ENCODE data around the gene TBC1D14.

Gene TBC1D14

DNA sequence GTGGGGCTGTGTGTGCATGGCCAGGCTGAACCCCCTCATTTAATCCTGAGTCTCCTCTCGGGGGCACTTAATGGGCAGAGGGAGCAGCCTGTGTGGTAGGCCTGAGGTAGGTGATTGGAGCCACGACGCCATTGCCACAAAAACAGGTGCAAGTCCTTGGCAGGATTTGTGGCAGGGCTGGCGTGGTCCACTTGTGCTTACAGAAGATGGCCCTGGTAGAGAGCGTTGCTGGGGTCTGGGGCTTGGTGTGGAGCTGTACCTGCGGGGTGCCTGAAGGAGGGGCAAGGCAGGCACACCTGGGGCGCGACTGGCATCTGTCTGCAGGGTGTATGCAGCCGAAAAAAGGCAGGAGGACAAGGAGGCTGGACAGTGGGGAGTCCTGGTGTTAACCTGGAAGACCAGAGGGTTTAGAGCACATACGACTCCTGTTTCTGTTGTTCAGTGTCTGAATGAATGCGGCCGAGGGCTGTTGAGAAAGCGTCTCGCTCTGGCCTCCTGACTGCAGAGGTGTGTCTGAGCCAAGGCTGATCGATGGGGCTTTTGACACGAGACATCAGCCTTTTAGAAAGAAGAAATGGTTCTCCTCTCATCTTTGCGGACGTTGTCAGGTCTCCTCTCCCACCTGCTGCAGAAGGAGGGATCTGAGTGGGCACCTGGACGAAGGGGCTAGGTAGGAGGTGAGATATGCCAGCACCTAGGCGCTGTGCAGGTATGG, 52.0 kb downstream of the TBC1D14 start:
- POLR2A ChIA-PET = no interaction called here
- no peak overlapping the region for H3K4me3 ChIP-seq (ENCODE audit: control insufficient read depth in 1 of 7, extremely low read depth in 1 of 7, insufficient read depth in 4 of 7, low read depth in 2 of 7, low read length in 6 of 7)

DNA sequence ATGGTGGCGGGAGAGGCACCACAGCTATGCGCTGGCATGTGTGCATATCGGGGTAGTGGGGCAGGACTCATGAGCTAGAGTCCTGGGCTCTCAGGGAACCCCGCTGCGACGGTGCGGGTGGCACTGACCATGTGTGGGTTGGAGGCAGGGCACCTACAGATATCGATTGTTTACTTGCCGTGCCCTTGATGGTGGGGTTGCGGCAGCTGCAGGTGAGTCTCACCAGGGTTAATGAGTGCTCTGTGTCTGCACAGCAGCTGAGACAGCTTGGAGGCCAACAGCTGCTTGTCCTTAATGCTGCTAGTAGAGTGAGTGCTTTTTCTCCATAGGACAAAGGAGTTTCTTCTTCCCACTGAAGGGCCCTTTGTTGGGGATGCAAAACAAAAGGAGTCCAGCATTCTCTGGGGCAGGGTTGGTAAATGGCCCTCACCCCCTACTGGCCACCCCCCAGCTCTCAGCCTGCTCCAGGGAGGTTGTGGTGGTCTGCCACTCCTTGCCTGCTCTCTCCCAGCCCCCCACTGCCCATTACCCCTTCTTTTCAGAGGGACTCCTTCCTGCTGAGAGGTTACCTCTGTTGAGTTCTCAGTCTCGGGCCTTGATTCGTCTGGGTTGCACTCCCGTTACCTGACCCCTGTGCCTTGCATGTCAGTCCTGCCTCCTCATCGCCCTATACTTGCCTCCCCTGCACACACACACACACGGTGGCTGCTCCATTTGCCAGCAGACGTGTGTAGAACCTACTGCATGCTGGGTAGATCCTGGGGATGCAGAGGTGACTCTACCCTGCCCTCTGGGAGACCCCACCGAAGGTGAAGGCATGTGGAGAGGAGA, 52.8 kb downstream of the TBC1D14 start:
- peaks cover 0 to 16% (median 0%) of the 10 kb centered on the region in 4 experiments for H3K36me3 ChIP-seq (ENCODE audit: control insufficient read depth in 4 of 4, insufficient read depth in 4 of 4, low read length in 3 of 4)
- CTCF ChIA-PET = interaction anchor here (1.9 kb wide), 1 partner anchor 12 kb away, joined by 11 read pairs; no protein-coding TSS in a partner anchor
- H3K4me3 ChIP-seq (ENCODE audit: control insufficient read depth in 1 of 7, extremely low read depth in 1 of 7, insufficient read depth in 4 of 7, low read depth in 2 of 7, low read length in 6 of 7) = no peak overlapping the region
- WGBS (ENCODE audit: insufficient coverage) = 98% methylated on average over 8 of the region's 17 CpGs
- no peak for DNase-seq
- H3K27ac ChIP-seq (ENCODE audit: insufficient read depth in 1 of 2, low read depth in 1 of 2, low read length in 2 of 2, poor library complexity in 1 of 2, severe bottlenecking in 2 of 2) = no peak overlapping the region
- peaks cover 3 to 38% (median 17%) of the 10 kb centered on the region in 4 experiments for H3K4me1 ChIP-seq (ENCODE audit: control extremely low read depth in 1 of 4, control insufficient read depth in 4 of 4, insufficient read depth in 4 of 4, low read length in 3 of 4)
- no peaks in the 10 kb centered on the region for H3K27me3 ChIP-seq (replicated peaks in 2 of 5; ENCODE audit: control insufficient read depth in 4 of 5, insufficient read depth in 5 of 5, low read length in 4 of 5)
- no peaks in the 10 kb centered on the region for H3K9me3 ChIP-seq (ENCODE audit: control extremely low read depth in 1 of 5, control insufficient read depth in 4 of 5, insufficient read depth in 2 of 5, low read depth in 1 of 5, low read length in 4 of 5)
- POLR2A ChIA-PET = no interaction called here

More for the DNA sequence above, 52.0 kb downstream of the TBC1D14 start:
- Histone ChIP-seq H3K4me1 (ENCODE audit: control extremely low read depth in 1 of 4, control insufficient read depth in 4 of 4, insufficient read depth in 4 of 4, low read length in 3 of 4) (peaks cover 3 to 41% (median 17%) of the 10 kb centered on the region in 4 experiments), H3K27ac (ENCODE audit: insufficient read depth in 1 of 2, low read depth in 1 of 2, low read length in 2 of 2, poor library complexity in 1 of 2, severe bottlenecking in 2 of 2) (no peak overlapping the region), H3K27me3 (replicated peaks in 2 of 5; ENCODE audit: control insufficient read depth in 4 of 5, insufficient read depth in 5 of 5, low read length in 4 of 5) (no peaks in the 10 kb centered on the region), H3K9me3 (ENCODE audit: control extremely low read depth in 1 of 5, control insufficient read depth in 4 of 5, insufficient read depth in 2 of 5, low read depth in 1 of 5, low read length in 4 of 5) (no peaks in the 10 kb centered on the region), H3K36me3 (ENCODE audit: control insufficient read depth in 4 of 4, insufficient read depth in 4 of 4, low read length in 3 of 4) (peaks cover 0 to 11% (median under 1%) of the 10 kb centered on the region in 4 experiments)
- 98% methylated on average over 19 of the region's 20 CpGs for WGBS (ENCODE audit: insufficient coverage)
- CTCF ChIA-PET = no interaction called here
- DNase-seq = no peak

DNA sequence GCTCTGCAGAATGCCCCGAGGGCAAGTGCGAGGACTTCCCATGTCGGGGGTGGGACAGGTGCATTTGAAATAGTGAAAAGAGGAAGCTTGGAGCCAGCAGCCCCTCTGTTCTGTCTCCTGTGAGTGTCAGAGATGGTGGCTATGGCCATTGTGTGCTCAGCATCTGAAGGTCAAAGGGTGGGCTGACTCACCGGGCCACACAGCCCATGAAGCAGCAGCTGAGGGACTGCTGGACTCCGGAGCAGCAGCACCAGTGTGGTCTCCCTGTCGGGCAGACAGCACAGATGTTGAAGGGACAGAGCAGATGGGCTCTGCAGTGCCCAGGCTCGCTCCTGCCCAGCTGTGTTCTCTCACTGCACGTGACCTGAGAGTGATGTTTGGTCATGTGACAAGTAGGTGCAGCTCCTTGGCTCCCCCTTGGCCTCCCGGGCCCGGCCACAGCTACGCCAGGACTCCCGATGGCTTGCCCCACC, 53.5 kb downstream of the TBC1D14 start:
- ChIA-PET CTCF (interaction anchor here (0.8 to 1.9 kb wide), 2 partner anchors 11 to 89 kb away, joined by 3 to 11 read pairs; no protein-coding TSS in a partner anchor), POLR2A (no interaction called here)
- no peaks in the 10 kb centered on the region for H3K9me3 ChIP-seq (ENCODE audit: control extremely low read depth in 1 of 5, control insufficient read depth in 4 of 5, insufficient read depth in 2 of 5, low read depth in 1 of 5, low read length in 4 of 5)
- peak in 1 of 3 donors; percentile 19 for DNase-seq
- 98% methylated on average over 9 of the region's 12 CpGs for WGBS (ENCODE audit: insufficient coverage)
- peaks cover 0 to 23% (median 3%) of the 10 kb centered on the region in 4 experiments for H3K36me3 ChIP-seq (ENCODE audit: control insufficient read depth in 4 of 4, insufficient read depth in 4 of 4, low read length in 3 of 4)
- H3K4me3 ChIP-seq (ENCODE audit: control insufficient read depth in 1 of 7, extremely low read depth in 1 of 7, insufficient read depth in 4 of 7, low read depth in 2 of 7, low read length in 6 of 7) = no peak overlapping the region
- H3K27me3 ChIP-seq (replicated peaks in 2 of 5; ENCODE audit: control insufficient read depth in 4 of 5, insufficient read depth in 5 of 5, low read length in 4 of 5) = no peaks in the 10 kb centered on the region
- H3K27ac ChIP-seq (ENCODE audit: insufficient read depth in 1 of 2, low read depth in 1 of 2, low read length in 2 of 2, poor library complexity in 1 of 2, severe bottlenecking in 2 of 2) = no peak overlapping the region
- peaks cover 3 to 38% (median 17%) of the 10 kb centered on the region in 4 experiments for H3K4me1 ChIP-seq (ENCODE audit: control extremely low read depth in 1 of 4, control insufficient read depth in 4 of 4, insufficient read depth in 4 of 4, low read length in 3 of 4)

DNA sequence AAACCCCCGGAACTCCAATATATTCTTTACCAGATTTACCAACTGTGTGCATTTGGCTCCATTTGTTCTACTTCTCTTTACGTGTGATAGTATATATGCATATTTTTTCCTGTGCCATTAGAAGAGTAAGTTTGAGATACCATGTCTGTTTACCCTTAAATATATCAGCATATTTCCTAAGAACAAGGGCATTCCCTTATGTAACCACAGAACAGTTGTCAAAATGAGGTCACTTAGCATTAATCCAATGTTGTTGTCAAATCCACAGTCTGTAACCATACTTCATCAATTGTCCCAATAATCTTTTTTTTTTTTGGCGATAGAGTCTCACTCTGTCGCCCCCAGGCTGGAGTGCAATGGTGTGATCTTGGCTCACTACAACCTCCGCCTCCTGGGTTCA, 55.2 kb downstream of the TBC1D14 start:
- Histone ChIP-seq H3K9me3 (ENCODE audit: control extremely low read depth in 1 of 5, control insufficient read depth in 4 of 5, insufficient read depth in 2 of 5, low read depth in 1 of 5, low read length in 4 of 5) (no peaks in the 10 kb centered on the region), H3K4me3 (ENCODE audit: control insufficient read depth in 1 of 7, extremely low read depth in 1 of 7, insufficient read depth in 4 of 7, low read depth in 2 of 7, low read length in 6 of 7) (no peak overlapping the region), H3K27ac (ENCODE audit: insufficient read depth in 1 of 2, low read depth in 1 of 2, low read length in 2 of 2, poor library complexity in 1 of 2, severe bottlenecking in 2 of 2) (no peak overlapping the region), H3K27me3 (replicated peaks in 2 of 5; ENCODE audit: control insufficient read depth in 4 of 5, insufficient read depth in 5 of 5, low read length in 4 of 5) (no peaks in the 10 kb centered on the region), H3K4me1 (ENCODE audit: control extremely low read depth in 1 of 4, control insufficient read depth in 4 of 4, insufficient read depth in 4 of 4, low read length in 3 of 4) (peaks cover 3 to 38% (median 17%) of the 10 kb centered on the region in 4 experiments), H3K36me3 (ENCODE audit: control insufficient read depth in 4 of 4, insufficient read depth in 4 of 4, low read length in 3 of 4) (peaks cover 0 to 33% (median 8%) of the 10 kb centered on the region in 4 experiments)
- ChIA-PET CTCF (interaction anchor here (1.1 to 1.5 kb wide), 2 partner anchors 9 to 56 kb away, joined by 3 to 10 read pairs; no protein-coding TSS in a partner anchor), POLR2A (no interaction called here)
- no peak for DNase-seq
- 100% methylated on average over 3 of the region's 5 CpGs for WGBS (ENCODE audit: insufficient coverage)

DNA sequence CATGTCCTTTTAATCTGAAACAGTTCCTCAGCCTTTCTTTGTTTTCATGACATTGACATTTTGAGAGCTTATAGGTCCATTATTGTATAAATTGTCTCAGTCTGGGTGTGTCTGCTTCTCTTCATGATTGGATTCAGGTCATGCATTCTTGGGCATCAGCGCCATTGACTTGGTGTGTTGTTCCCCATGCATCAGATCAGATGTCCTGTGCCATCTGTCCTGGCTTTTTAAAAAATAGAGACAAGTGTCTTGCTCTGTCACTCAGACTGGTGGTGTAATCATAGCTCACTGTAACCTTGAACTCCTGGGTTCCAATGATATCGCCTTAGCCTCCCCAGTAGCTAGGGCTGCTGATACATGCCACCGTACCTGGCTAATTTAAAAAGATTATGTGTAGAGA, 55.7 kb downstream of the TBC1D14 start:
- no peak overlapping the region for H3K4me3 ChIP-seq (ENCODE audit: control insufficient read depth in 1 of 7, extremely low read depth in 1 of 7, insufficient read depth in 4 of 7, low read depth in 2 of 7, low read length in 6 of 7)
- ChIA-PET POLR2A (no interaction called here), CTCF (interaction anchor here (0.6 to 1.5 kb wide), 4 partner anchors 9 to 62 kb away, joined by 3 to 10 read pairs (median 4); no protein-coding TSS in a partner anchor)
- peaks cover 0 to 37% (median 9%) of the 10 kb centered on the region in 4 experiments for H3K36me3 ChIP-seq (ENCODE audit: control insufficient read depth in 4 of 4, insufficient read depth in 4 of 4, low read length in 3 of 4)
- no peaks in the 10 kb centered on the region for H3K9me3 ChIP-seq (ENCODE audit: control extremely low read depth in 1 of 5, control insufficient read depth in 4 of 5, insufficient read depth in 2 of 5, low read depth in 1 of 5, low read length in 4 of 5)
- DNase-seq = no peak
- no peaks in the 10 kb centered on the region for H3K27me3 ChIP-seq (replicated peaks in 2 of 5; ENCODE audit: control insufficient read depth in 4 of 5, insufficient read depth in 5 of 5, low read length in 4 of 5)
- WGBS (ENCODE audit: insufficient coverage) = 94% methylated on average over 3 of the region's 3 CpGs
- H3K27ac ChIP-seq (ENCODE audit: insufficient read depth in 1 of 2, low read depth in 1 of 2, low read length in 2 of 2, poor library complexity in 1 of 2, severe bottlenecking in 2 of 2) = no peak overlapping the region
- peaks cover 3 to 38% (median 17%) of the 10 kb centered on the region in 4 experiments for H3K4me1 ChIP-seq (ENCODE audit: control extremely low read depth in 1 of 4, control insufficient read depth in 4 of 4, insufficient read depth in 4 of 4, low read length in 3 of 4)

DNA sequence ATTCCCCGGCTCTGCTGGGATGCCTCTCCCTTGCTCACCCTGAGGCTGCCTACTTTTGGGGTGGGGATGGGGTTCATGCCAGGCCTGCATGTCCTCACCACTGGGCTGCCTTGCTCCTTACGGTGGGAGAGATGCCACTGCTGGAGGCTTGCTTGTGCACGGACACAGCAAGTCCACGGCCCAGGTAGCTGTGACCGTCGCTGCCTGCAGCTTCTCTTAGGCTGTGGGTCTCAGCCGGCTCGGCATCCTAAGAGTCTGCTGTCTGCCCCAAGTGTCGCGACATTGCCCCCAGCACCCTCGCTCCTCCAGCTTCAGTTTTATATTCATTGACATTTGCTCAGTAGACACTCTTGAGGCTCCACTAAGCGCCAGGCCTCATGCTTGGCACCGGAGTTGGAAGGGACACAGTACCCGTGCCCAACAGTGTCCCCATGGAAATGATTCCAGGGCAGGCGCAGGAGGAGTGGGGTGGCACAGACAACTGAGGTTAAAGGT, 58.3 kb downstream of the TBC1D14 start:
- Histone ChIP-seq H3K27me3 (replicated peaks in 2 of 5; ENCODE audit: control insufficient read depth in 4 of 5, insufficient read depth in 5 of 5, low read length in 4 of 5) (no peaks in the 10 kb centered on the region), H3K4me3 (ENCODE audit: control insufficient read depth in 1 of 7, extremely low read depth in 1 of 7, insufficient read depth in 4 of 7, low read depth in 2 of 7, low read length in 6 of 7) (no peak overlapping the region), H3K4me1 (ENCODE audit: control extremely low read depth in 1 of 4, control insufficient read depth in 4 of 4, insufficient read depth in 4 of 4, low read length in 3 of 4) (peaks cover 3 to 21% (median 14%) of the 10 kb centered on the region in 4 experiments), H3K36me3 (ENCODE audit: control insufficient read depth in 4 of 4, insufficient read depth in 4 of 4, low read length in 3 of 4) (peaks cover 0 to 43% (median 12%) of the 10 kb centered on the region in 4 experiments), H3K9me3 (ENCODE audit: control extremely low read depth in 1 of 5, control insufficient read depth in 4 of 5, insufficient read depth in 2 of 5, low read depth in 1 of 5, low read length in 4 of 5) (no peaks in the 10 kb centered on the region), H3K27ac (ENCODE audit: insufficient read depth in 1 of 2, low read depth in 1 of 2, low read length in 2 of 2, poor library complexity in 1 of 2, severe bottlenecking in 2 of 2) (no peak overlapping the region)
- CTCF ChIA-PET = no interaction called here
- WGBS (ENCODE audit: insufficient coverage) = over 99% methylated on average over 15 of the region's 15 CpGs
- POLR2A ChIA-PET = no interaction called here
- no peak for DNase-seq

All from common myeloid progenitor, CD34-positive (primary cell).